Measurements from ENCODE around the gene TOM1L1.

TOM1L1 gene

GRCh38 chr17:54996441-54996840, 95.8 kb downstream of the TOM1L1 start:
- DNase-seq, result no peak

DNA sequence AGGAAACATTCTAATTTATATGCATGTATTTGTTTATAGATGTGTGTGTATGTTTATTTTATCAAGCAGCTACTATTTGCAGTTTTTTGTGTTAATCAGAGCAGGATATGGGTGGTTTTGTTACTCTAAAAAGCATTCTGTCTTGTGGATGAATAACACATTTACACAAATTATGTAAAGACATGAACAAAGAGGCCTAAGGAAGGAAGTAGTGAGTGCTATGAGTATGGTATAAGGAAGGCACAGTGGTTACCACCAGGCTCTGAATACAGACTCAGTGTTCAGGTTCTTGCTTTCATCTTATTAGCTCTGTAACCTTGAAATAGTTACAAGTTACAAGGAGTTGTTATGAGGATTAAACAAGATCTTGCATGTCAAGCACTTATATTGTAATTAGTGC, 101.8 kb downstream of the TOM1L1 start:
- no peak for DNase-seq

- no peak for DNase-seq
These were observed 103.8 kb downstream of the TOM1L1 start for GRCh38 chr17:55004484-55004883.

DNA sequence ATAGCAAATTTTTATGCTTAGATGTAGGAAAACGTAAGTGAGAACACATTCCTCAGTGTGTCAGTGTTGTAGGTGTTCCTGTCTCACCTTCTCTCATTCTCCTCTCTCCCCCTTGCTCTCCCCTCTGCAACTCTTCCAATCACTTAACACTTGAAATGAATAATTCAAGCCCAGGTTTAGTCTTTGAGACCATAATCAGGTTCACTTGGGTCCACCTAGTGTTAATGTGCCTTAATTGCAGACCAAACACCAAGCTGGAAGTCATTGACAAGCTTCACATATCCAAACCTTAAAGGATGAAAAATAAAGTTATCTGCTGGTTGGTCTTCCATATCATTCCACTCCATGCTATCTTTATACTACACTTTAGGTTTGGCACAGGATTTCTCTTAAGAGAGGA, 104.9 kb downstream of the TOM1L1 start:
- no peak for DNase-seq

Measured in midbrain (tissue), 1 donor.